Kidney glomerular epithelial cell (primary cell): ENCODE results near the gene CNPPD1.

ENCODE experiments used
- DNase-seq: peaks from one replicate; lab custom pipeline; 2025; lab: John Stamatoyannopoulos, UW

The CNPPD1 gene

GRCh38 chr2:219176818-219177551, at the start of gene CNPPD1:
Gene CNPPD1, minus strand, starts transcription at chr2:219176925. Its CDS starts 97 bp downstream, at chr2:219176828.
- peak; percentile 80 for DNase-seq

- DNase-seq, result no peak
Observed at GRCh38 chr2:219225350-219225749, 48.6 kb upstream of the CNPPD1 start.

DNA sequence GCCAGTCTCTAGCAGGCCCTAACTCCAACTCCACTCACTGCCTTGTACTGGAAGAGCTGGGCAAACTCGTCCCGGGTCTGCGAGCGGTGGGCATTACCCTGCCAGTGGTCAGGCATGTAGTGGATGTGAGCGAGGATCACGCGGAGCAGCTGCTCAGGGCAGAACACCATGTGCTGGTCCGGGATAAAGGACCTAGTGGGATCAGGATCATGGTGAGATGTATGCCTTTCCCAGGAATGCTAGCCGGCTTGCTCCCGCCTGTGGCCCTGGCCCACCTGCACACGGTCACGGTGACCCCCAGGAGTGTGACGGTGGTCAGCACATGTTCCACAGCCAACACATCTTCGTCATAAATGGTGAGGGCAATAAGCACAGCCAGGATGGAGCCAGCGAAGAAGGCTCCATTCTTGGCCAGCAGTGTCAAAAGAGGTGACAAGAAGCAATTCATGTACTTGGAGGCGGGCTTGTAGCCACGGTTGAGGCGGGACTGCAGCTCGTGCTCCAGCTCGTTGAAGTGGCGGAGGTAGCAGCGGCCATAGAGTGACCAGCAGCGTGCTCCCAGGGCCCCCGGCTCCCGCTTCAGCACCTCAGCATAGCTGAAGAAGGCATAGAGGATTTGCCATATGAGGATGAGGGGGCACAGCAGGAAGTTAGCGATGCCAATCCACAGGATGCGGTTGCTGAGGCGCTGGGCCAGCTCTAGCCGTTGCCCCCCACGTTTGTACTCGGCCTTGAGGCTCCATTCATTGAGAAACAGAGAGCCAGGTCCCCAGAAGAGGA, 47.3 kb upstream of the CNPPD1 start:
- no peak for DNase-seq

DNA sequence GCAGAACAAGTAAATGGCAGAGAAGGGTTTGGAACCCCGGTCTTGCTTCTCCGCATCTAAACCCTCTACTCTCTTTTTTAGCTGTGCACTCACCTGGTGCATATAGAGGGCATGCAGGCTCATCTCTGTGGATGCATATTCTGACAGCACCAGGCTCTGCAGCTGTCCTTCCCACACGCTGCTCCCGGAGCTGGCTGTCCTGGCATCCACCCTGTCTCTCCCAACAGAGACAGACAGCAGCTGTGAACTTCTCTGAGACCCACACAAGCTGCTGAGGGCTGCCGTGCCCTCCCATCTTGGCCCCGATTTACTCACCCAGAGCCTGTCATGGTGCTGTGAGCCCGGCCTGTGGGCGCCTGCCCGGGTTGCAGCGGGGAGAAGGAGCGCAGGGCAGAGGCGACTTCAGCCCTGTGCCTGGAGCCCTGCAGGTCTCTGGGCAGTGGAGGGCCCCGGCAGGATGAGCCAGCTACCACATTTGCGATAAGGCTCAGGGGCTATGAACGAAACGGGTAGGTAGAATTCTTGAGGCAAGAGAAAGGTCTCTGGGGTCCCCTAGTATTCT, 45.3 kb upstream of the CNPPD1 start:
- no peak for DNase-seq

DNA sequence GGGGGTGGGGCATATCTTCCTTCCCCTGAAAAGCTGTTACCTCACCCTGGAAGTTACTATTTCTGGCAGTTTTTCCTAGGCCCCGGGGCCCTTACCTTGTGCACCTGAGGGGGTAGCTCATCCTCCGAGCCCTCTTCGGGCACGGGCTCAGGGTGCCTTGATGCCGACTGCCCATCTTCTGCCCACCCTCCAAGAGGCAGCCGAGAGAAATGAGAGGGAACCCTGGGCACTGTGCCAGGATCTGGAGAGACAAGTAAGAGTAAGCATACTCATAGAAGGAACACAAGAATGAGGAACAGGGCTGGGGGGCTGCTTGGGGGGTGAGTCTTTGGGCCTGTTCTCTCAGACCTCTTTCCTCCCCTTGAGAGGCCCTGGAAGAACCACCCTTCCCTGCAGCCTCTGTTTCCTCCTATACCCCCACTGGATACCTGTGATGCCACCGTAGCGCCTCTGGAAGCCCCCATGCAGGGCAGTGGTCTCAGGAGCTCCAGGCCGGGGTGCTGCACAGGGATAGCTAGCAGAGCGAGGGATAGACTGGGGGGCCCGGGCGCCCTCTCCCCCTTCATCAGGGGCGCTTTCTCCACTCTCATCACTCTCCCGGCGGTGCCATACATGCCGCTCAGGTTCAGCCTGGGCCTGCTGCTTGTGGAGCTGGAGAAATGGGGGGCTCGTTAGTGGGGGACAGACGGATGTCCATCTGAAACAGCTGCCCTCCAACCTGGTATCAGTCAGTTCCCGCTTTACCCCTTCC, 44.1 kb upstream of the CNPPD1 start:
- DNase-seq, result no peak

GRCh38 chr2:219219784-219220532, 43.2 kb upstream of the CNPPD1 start:
- no peak for DNase-seq

DNA sequence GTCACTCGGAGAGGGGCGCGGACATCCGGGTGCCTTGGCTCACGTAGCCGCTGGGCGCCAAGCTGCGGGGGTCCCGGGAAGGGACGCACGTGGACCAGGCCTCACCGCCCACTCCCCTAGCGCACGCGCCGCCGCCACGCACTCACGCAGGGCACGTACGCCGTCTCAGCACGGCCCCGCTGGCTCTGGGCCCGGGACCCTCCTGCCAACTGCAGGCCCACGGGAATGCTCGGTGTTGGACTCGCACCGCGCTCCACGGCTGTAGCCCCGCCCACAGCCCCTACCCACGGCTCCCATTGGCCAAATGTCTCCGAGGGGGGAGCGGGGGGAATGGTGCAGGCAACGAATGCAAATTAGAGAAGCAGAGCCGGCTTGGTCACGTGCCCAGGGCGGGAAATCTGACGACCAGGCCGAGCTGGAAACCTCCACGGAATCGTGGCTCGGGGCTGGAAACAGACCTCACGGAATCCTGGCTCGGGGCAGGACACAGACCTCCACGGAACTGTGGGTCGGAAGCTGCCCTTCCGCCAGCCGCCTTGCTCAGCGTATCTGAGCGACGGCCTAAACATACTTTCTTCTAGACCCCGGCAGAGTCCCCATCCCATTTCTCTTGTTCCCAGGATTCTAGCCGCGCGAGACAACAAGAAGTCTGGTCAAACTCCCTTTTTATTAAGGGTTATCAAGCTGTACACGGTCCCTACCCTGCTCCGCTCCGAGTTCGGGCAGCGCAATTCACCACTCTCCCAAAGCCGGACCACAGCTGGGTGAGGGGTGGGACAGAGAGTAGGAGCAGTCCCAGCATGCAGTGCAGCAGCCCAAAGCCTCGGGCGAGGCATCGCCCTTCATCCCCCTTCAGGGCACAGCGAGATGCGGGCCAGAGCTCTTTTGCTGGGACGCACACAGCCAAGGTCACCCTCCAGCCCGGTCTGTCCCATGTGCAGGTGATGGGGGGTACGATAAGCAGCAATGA, 42.3 kb upstream of the CNPPD1 start, which contains the start of gene ABCB6:
Gene ABCB6, minus strand, starts transcription at position 227 of the 970 bp plus-strand sequence. CDS start 285 bp downstream, outside the sequence.
- peak; percentile 66 for DNase-seq

DNA sequence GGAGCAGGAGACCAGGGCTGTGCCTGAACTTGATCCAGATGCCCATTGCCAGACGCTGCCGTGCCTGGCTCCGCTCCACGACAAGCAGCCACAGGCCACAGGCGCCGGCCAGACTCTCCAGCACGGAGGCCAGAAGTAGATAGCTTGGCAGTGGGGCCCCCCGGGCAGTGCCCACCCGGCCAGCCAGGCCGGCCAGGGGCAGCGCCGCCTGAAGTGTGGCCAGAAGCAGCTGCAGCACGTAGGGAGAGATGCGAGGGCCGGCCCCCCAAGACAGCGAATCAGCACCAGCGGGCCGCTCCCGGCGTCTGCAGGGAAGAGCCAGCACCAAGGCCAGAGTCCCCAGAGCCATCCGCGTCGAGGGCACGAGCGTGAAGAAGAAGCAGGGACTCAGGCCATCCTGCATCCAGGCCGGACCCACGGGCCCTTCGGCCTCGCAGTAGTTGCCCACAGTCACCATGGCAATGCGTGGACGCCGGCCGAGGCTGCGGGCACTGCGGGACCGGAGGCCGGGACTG, 41.5 kb upstream of the CNPPD1 start:
- DNase-seq, result peak; percentile 41

DNA sequence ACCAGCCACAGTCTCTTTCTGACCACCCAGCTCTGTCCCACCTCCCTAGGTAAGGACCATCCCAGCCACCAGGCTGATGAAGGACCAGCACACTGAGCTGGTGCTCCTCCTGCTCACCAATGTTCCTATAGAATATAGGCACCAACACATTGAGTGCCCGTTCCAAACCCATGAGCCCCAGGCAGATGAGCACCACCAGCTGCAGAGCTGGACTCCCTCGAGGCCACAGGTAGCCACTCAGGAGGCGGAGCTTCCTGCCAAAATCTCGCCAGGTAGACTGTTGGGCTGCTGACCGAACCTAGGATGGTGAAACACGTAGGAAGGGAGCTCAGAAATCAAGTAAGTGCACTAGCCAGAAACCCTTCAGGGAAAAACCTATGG, 39.8 kb upstream of the CNPPD1 start:
- no peak for DNase-seq

DNA sequence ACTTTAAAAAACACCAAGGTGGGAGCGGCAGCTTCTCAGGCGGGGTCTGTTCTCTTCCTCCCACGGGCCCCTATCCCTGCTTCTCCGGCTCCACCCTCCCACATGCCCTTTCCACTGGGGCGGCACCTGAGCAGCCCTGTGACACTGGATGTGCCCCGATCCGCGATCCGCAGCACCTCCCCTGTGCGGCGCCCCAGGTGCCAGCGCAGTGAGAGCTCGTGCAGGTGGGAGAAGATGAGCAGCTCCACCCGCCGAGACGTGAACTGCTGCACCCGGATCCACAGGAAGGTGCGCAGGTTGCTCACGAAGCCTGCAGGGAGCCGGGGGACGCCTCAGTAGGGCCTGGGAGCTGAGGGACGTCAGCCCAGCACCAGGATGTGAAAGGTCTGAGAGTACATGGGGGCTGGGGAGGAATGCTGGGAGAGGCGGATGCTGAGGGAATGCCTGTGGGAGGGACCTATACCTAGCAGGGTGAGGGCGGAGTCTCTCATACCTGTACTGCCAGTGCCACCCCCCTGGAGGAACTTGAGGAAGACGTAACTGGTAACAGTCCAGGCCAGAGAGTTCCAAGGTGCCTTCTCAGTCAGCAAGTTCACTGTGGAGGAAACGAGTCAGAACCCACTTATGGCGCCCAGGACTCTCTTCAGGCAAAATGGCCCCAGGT, 39.3 kb upstream of the CNPPD1 start:
- no peak for DNase-seq

DNA sequence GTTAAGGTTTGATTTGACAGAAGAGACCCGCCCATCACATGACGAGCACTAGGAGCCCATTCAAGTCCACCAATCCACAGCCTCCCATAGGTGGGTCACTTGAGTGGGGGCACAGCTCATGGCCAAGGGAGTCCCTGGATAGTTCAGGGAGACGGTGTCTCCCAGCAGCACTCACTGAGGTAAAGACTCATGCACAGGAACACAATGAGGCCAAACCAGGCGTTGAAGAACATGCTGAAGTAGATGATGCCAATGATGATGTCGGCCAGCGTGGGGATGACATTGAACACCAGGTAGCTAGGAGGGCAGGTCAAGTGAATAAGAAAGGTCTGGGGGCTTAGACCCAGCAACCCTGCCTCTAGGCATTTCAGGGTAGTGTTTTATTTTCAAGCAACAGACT, 38.1 kb upstream of the CNPPD1 start:
- DNase-seq, result no peak

GRCh38 chr2:219214141-219214540, 37.4 kb upstream of the CNPPD1 start:
- no peak for DNase-seq

- DNase-seq, result no peak
Observed at GRCh38 chr2:219213486-219214071, 36.9 kb upstream of the CNPPD1 start.

DNA sequence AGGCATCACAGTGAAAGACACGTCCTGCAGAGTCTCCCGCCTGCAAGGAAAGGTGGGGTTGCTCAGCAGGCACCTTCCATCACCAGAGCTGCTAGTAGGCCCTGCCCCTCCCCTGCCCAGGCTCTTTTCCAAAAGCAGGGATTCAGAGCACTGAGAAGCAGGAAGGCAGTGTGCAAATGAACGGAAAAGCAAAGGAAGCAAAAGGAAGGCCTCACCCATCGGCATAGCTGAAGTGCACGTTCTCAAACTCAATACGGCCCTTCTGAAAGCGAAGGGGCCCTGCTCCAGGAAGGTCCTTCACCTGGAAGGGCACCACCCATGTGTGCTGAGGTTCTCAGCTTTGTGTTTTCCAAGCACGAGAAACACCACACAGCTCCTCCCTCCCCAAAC, 36.3 kb upstream of the CNPPD1 start:
- no peak for DNase-seq

- DNase-seq, result no peak
Observed at GRCh38 chr2:219210886-219211362, 34.2 kb upstream of the CNPPD1 start.

- DNase-seq, result no peak
Observed at GRCh38 chr2:219210196-219210885, 33.6 kb upstream of the CNPPD1 start.

DNA sequence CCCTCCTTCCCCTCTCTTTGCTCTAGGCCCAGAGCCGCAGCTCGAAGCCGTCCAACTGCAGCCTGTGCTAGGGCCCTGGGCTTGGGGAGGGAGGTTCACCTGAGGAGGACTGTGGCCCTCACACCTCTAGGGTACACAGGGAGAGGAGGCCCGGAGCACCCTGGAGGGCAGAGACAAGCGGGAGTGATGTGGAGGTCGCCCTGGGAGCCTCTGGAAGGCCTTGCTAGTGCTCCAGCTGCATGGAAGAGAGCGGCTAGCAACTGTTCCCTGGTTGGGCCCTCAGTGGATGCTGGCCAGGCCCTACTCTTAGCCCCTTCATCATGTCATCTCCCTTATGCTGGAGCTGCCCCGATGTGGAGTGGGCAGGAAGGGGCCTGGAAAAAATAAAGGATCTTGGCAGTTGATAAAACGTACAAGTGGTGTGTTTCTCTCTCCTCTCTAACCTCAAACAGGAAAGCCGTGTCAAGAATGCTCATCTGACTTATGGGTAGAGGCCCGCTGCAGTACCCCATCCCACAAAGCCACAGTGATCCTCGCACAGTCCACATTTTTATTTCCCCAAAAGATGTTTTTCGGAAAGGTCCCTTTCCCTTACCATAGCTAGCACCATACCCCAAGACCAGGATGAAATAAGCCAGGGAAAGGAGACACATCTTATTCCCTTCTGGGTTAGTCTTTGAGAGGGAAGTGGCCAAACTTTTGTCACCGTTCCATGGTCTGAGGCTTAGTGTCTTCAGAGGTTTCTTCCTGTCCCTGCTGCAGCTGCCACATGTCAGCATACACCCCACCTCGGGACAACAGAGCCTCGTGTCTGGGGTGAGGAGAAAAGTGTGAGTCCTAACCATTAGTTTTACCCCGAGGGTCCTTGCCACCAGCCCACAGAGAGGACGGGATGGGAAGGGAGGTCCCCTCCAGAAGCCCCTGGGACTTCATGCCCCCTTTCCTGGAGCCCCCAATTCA, 32.8 kb upstream of the CNPPD1 start:
- DNase-seq, result no peak
